ENCODE data around the gene CCDC197.

Gene CCDC197

DNA sequence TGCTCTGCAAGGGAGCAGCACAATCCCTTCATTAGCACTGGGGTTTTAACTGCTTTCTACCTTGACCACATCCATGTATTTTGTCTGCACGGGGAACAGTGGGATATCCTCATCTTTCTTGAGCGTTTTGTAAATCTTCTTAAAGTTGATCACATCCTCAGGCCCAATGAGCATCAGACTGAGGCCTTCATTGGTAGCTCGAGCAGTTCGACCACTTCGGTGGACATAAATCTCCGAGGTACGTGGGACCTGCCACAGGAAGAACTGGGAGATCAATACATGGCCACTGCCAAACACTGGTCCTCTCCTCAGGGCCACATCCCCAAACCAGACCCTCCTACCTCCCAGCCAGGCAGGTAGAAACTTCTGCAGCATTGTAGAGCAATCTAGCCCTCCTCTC is 57.8 kb downstream of the CCDC197 start:
- no peak for DNase-seq (ENCODE audit: extremely low read depth in 1 of 2, low read depth in 1 of 2)

DNA sequence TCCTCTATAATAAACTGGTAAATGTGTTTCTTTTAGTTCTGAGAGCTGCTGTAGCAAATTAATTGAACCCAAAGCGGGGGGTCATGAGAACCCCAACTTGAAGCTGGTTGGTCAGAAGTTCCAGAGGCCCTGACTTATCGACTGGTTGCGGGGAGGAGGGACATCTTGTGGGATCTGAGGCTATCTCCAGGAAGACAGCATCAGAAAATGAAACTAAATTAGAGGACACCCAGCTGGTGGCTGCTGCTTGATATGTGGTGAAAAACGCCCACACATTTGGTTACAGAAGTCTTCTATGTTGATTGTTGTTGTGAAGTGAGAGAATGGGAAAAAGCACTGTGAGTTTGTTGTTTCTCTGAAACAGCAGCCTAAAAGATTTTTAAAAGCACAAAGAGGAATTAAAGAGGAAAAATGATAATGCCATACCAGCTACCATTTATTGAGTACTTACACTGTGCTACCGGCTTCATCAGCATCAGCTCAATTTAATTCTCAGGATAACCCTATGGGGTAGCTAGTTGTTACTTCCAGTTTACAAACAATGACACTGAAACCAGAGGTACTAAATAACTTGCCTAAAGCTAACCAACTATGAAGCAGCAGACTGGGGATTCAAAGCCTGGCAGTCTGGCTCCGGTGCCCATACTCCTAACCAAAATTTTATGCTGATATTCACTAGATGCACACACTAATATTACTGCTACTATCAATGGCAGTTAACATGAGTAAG is 59.6 kb downstream of the CCDC197 start:
- no peak for DNase-seq (ENCODE audit: extremely low read depth in 1 of 2, low read depth in 1 of 2)

DNA sequence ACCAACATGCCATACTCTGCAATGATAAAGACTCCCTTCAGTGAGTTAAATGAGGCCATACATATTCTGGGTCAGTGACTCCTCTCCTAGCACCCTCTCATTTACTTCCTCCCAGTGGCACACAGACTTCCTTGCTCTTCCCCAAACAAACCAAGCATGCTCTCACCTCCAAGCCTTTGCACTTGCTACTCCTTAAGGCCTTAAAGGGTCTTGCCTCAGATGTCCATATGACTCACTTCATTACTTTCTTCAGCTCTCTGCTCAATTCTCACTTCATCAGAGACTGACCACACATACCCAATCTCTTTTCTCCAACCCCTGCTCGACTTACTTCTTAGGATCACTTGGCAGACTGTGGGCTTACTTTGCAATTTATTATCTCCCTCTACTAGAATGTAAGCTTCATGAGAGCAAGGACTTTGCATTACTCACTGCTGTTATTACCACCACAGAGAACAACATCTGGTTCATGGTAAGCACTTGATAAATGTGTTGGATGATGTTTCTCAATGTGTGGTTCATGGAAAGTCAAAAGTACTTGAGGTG is 61.1 kb downstream of the CCDC197 start:
- no peak for DNase-seq (ENCODE audit: extremely low read depth in 1 of 2, low read depth in 1 of 2)
